Trophoblast cell (in vitro differentiated cells and primary cell): Measurements from ENCODE around the gene CAMSAP3.

Experiments
- DNase-seq, 2 donors: peaks; one replicate each; pipeline ENCODE4 v3.0.0-alpha.2; 2016
- H2AFZ ChIP-seq: 2 replicates; pipeline ENCODE4 v1.6.1; 2013; ENCODE audit warnings: low read length, moderate library complexity, mild to moderate bottlenecking; ENCODE audit not compliant: insufficient read depth, poor library complexity
- H2AK5ac ChIP-seq: 2 replicates; pipeline ENCODE4 v1.6.1; 2013; ENCODE audit warnings: mild to moderate bottlenecking, low read length
- H2BK120ac ChIP-seq: 2 replicates; pipeline ENCODE4 v1.6.1; 2013; ENCODE audit warnings: low read length, mild to moderate bottlenecking, moderate library complexity; ENCODE audit not compliant: insufficient read depth, poor library complexity
- H2BK12ac ChIP-seq: 2 replicates; pipeline ENCODE4 v1.6.1; 2013; ENCODE audit warnings: mild to moderate bottlenecking, low read length, moderate library complexity
- H2BK5ac ChIP-seq: 2 replicates; pipeline ENCODE4 v1.6.1; 2013; ENCODE audit warnings: low read length, low read depth, moderate library complexity, mild to moderate bottlenecking; ENCODE audit not compliant: poor library complexity
- H3K14ac ChIP-seq: 2 replicates; pipeline ENCODE4 v1.6.1; 2013; ENCODE audit warnings: mild to moderate bottlenecking, low read length
- H3K18ac ChIP-seq: 2 replicates; pipeline ENCODE4 v1.6.1; 2013; ENCODE audit warnings: mild to moderate bottlenecking, low read length
- H3K23ac ChIP-seq: 2 replicates; pipeline ENCODE4 v1.6.1; 2013; ENCODE audit warnings: low read length
- H3K27ac ChIP-seq: 2 replicates; pipeline ENCODE4 v1.5.1; 2013; ENCODE audit warnings: low read depth, mild to moderate bottlenecking, inconsistent platforms, low read length, moderate library complexity
- H3K27me3 ChIP-seq: 2 replicates; pipeline ENCODE4 v1.6.1; 2013; ENCODE audit warnings: inconsistent platforms, mild to moderate bottlenecking, low read length, moderate library complexity; ENCODE audit not compliant: insufficient read depth
- H3K36me3 ChIP-seq, 2 experiments: 1 replicate in 1 of 2; 2 replicates in 1 of 2; pipeline ENCODE4 v1.6.1; 2013; ENCODE audit warnings: low read length in 2 of 2, mild to moderate bottlenecking in 2 of 2, moderate library complexity in 1 of 2; ENCODE audit not compliant: insufficient read depth in 2 of 2, control insufficient read depth in 1 of 2
- H3K4ac ChIP-seq: 2 replicates; pipeline ENCODE4 v1.6.1; 2013; ENCODE audit warnings: low read depth, mild to moderate bottlenecking, low read length, moderate library complexity
- H3K4me1 ChIP-seq, 2 experiments: 1 replicate in 1 of 2; 2 replicates in 1 of 2; pipeline ENCODE4 v1.6.1; 2013; ENCODE audit warnings: low read length in 2 of 2, mild to moderate bottlenecking in 2 of 2, moderate library complexity in 1 of 2; ENCODE audit not compliant: insufficient read depth in 2 of 2, control insufficient read depth in 1 of 2
- H3K4me2 ChIP-seq: 2 replicates; pipeline ENCODE4 v1.6.1; 2013; ENCODE audit warnings: inconsistent platforms, mild to moderate bottlenecking, low read length, moderate library complexity
- H3K4me3 ChIP-seq: 2 replicates; pipeline ENCODE4 v1.5.1; 2013; ENCODE audit warnings: mild to moderate bottlenecking, low read depth, low read length, inconsistent platforms
- H3K79me1 ChIP-seq: one replicate; pipeline ENCODE4 v1.6.1; 2013; ENCODE audit warnings: low read length
- H3K79me2 ChIP-seq: 2 replicates; pipeline ENCODE4 v1.6.1; 2013; ENCODE audit warnings: low read length, mild to moderate bottlenecking; ENCODE audit not compliant: control insufficient read depth, insufficient read depth, poor library complexity
- H3K9ac ChIP-seq: 2 replicates; pipeline ENCODE4 v1.6.1; 2013; ENCODE audit warnings: mild to moderate bottlenecking, low read length
- H3K9me3 ChIP-seq: 2 replicates; pipeline ENCODE4 v1.6.1; 2013; ENCODE audit warnings: low read depth, mild to moderate bottlenecking, control low read depth, inconsistent platforms, low read length; ENCODE audit not compliant: insufficient read depth
- H4K12ac ChIP-seq: 2 replicates; pipeline ENCODE4 v1.6.1; 2013; ENCODE audit warnings: low read depth, mild to moderate bottlenecking, low read length, moderate library complexity
- H4K8ac ChIP-seq: 2 replicates; pipeline ENCODE4 v1.6.1; 2013; ENCODE audit warnings: low read depth, mild to moderate bottlenecking, low read length, moderate library complexity
- H4K91ac ChIP-seq: one replicate; pipeline ENCODE4 v1.6.1; 2013; ENCODE audit warnings: low read depth, mild to moderate bottlenecking, low read length, moderate library complexity
- WGBS: extraction: QIAGEN DNeasy Blood & Tissue Kit; methylation state at CpG from one replicate; pipeline ENCODE4 v1.1.7; 2013; ENCODE audit warnings: missing lambda C conversion rate; ENCODE audit not compliant: insufficient read length, insufficient coverage; ENCODE audit errors: extremely low coverage; 5-methylcytosine and 5-hydroxymethylcytosine counted together

The CAMSAP3 gene

DNA sequence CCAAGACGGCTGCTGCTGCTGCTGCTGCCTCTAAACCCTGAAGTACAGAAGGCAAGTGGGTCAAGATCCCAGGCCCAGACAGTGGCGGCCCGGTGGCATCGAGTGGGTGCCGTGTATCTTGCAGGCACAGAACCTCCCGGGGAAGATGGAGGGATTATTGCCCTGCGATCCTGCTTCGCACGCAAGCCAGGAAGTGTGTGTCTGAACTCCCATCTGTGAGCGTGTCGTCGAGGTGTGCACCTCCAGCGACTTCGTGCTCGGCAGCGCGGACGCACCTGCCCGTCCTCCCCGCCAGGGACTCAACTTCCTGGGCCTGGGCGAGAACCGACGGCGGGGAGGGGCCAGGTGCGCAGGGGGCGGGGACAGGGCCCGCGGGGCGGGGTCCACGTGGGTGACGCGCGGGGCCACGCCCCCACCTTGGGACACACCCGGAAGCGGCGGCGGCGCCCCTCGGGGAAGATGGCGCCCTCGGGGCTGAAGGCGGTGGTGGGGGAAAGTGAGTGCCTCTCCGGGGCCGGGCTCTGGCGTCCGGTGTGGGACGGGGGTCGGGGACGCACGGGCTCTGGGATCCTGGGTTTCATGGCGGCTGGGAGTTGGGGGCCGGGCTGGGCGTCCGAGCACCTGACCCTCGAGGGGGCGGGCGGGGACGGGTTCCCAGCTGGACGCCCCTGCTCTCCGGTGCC is 41.2 kb downstream of the CAMSAP3 start, which contains the start of gene STXBP2:
Gene STXBP2, plus strand, starts transcription at position 420 of the 683 bp plus-strand sequence. Its CDS starts 40 bp downstream, at position 460.
- peak within 1 kb of the TSS; percentile 9 for H2BK5ac ChIP-seq
- H3K27me3 ChIP-seq: no peaks in the 10 kb centered on the region
- H3K4ac ChIP-seq: peak within 1 kb of the TSS; percentile 57
- H3K18ac ChIP-seq: peak within 1 kb of the TSS; percentile 40
- H3K9me3 ChIP-seq: peaks cover 11% of the 10 kb centered on the region
- H2BK120ac ChIP-seq: peak within 1 kb of the TSS; percentile 36
- H3K79me2 ChIP-seq: peaks cover 7% of the 10 kb centered on the region
- H3K79me1 ChIP-seq: peaks cover 6% of the 10 kb centered on the region
- H3K4me3 ChIP-seq: peak within 1 kb of the TSS; percentile 84
- H4K8ac ChIP-seq: peak within 1 kb of the TSS; percentile 87
- H3K36me3 ChIP-seq: peaks cover 10 to 17% of the 10 kb centered on the region in 2 experiments
- H3K27ac ChIP-seq: no peak within 1 kb of the TSS
- peak within 1 kb of the TSS; percentile 70 for H4K91ac ChIP-seq
- H3K23ac ChIP-seq: no peak within 1 kb of the TSS
- H2AFZ ChIP-seq: no peak within 1 kb of the TSS
- H2AK5ac ChIP-seq: peak within 1 kb of the TSS; percentile 67
- peak within 1 kb of the TSS; percentile 84 for H4K12ac ChIP-seq
- H3K14ac ChIP-seq: peak within 1 kb of the TSS; percentile 20
- peak within 1 kb of the TSS; percentile 87 for H3K9ac ChIP-seq
- peak; percentile 79 to 91 for DNase-seq
- peaks cover 7 to 11% of the 10 kb centered on the region in 2 experiments for H3K4me1 ChIP-seq
- H3K4me2 ChIP-seq: peak within 1 kb of the TSS; percentile 89
- H2BK12ac ChIP-seq: no peak within 1 kb of the TSS
- WGBS: no CpG with 5 or more reads among the region's 61 CpGs

DNA sequence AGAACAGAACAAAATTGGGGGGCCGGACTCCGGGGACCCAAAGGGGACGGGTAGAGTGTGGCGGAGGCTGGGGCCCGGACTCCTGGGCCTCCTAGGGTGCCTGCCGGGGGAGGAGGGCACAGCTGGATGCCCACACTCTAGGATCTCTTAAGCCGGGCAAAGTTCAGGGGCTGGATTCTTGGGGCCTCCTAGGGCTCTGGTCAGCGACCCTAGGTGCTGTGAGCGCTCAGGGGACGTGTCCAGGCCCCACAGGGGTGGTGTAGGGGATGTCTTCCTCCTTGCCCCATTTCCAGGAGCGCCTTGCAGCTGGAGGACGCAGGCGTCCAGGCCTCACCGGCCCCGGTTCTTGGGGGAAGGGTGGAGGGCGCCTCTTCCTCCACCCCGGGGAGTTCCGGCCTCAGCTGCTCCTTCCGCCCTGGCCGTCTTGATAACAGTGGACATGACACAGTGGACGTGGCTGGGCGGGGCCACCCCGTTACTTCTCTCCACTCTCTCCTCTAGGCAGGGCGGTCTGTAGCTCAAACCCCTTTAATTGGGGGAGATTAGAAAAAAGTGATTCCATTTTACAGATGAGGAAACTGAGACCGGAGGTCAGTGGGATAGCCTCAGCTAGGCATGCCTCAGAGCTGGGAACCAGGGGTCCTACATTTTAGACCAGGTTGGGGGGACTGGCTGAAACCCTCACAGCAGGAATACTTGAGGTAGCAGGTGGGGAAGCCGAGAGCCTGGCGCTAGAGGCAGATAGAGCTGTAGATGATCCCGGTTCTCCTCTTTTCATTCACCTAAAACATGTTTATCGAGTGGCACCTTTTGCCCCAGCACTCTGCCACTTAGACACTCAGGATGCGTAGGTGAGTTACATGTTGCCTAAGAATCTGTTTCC is 42.0 kb downstream of the CAMSAP3 start:
- peaks cover 7 to 11% of the 10 kb centered on the region in 2 experiments for H3K4me1 ChIP-seq
- H4K8ac ChIP-seq: peak overlapping the region; percentile 87
- H2AK5ac ChIP-seq: peak overlapping the region; percentile 67
- peak overlapping the region; percentile 84 for H4K12ac ChIP-seq
- H2AFZ ChIP-seq: no peak overlapping the region
- no peaks in the 10 kb centered on the region for H3K27me3 ChIP-seq
- H3K4me2 ChIP-seq: peak overlapping the region; percentile 89
- H3K18ac ChIP-seq: peak overlapping the region; percentile 40
- H3K9ac ChIP-seq: peak overlapping the region; percentile 87
- peak overlapping the region; percentile 19 for H3K14ac ChIP-seq
- peaks cover 14 to 16% of the 10 kb centered on the region in 2 experiments for H3K36me3 ChIP-seq
- no peak overlapping the region for H3K27ac ChIP-seq
- H3K4ac ChIP-seq: peak overlapping the region; percentile 57
- H3K4me3 ChIP-seq: peak overlapping the region; percentile 84
- peaks cover 7% of the 10 kb centered on the region for H3K79me2 ChIP-seq
- peak overlapping the region; percentile 70 for H4K91ac ChIP-seq
- no peak overlapping the region for H2BK12ac ChIP-seq
- peaks cover 6% of the 10 kb centered on the region for H3K79me1 ChIP-seq
- H2BK5ac ChIP-seq: peak overlapping the region; percentile 9
- no peak overlapping the region for H3K23ac ChIP-seq
- WGBS: no CpG with 5 or more reads among the region's 30 CpGs
- H2BK120ac ChIP-seq: peak overlapping the region; percentile 36
- DNase-seq: peak; percentile 46 to 59
- H3K9me3 ChIP-seq: peaks cover 8% of the 10 kb centered on the region

DNA sequence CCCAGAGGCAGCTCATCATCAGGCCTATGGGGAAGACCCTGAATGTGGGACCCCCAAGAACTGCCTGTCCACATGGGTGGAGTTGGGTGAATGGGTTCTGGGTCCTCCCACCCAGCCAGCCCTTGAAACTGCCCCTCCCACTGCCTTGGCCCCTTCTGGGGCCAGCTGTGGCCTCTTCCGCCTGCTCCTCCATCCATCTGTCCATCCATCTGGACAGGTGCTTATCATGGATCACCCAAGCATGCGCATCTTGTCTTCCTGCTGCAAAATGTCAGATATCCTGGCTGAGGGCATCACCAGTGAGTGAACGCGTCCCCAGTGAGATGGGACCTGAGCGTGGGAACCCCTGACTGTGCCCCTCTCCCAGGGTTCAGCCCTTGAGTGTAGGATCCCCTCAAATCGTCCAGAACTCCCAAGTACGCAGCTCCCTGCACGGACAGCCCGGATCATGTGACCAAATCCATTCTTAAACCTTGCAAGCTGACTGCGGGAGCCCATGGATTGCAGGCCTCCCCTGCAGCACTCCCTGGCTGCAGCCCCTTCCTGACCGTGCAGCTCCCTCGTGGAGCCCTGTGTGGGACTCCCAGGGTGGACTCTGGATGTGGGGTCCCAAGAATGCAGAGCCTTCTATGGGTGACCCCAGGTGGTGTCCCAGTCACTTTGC is 43.3 kb downstream of the CAMSAP3 start:
- H3K36me3 ChIP-seq: peaks cover 17 to 18% of the 10 kb centered on the region in 2 experiments
- H2AK5ac ChIP-seq: no peak overlapping the region
- H3K79me1 ChIP-seq: peaks cover 6% of the 10 kb centered on the region
- peaks cover 8% of the 10 kb centered on the region for H3K9me3 ChIP-seq
- no peak overlapping the region for H3K9ac ChIP-seq
- no peak overlapping the region for H2BK120ac ChIP-seq
- H3K14ac ChIP-seq: no peak overlapping the region
- no peak for DNase-seq
- no peak overlapping the region for H4K12ac ChIP-seq
- no peak overlapping the region for H2BK12ac ChIP-seq
- no CpG with 5 or more reads among the region's 12 CpGs for WGBS
- H4K91ac ChIP-seq: no peak overlapping the region
- H3K27ac ChIP-seq: no peak overlapping the region
- no peak overlapping the region for H3K23ac ChIP-seq
- H4K8ac ChIP-seq: no peak overlapping the region
- no peaks in the 10 kb centered on the region for H3K27me3 ChIP-seq
- H3K4me2 ChIP-seq: no peak overlapping the region
- H3K79me2 ChIP-seq: peaks cover 7% of the 10 kb centered on the region
- no peak overlapping the region for H2BK5ac ChIP-seq
- no peak overlapping the region for H3K4ac ChIP-seq
- no peak overlapping the region for H3K4me3 ChIP-seq
- no peak overlapping the region for H2AFZ ChIP-seq
- peaks cover 7 to 11% of the 10 kb centered on the region in 2 experiments for H3K4me1 ChIP-seq
- H3K18ac ChIP-seq: no peak overlapping the region

DNA sequence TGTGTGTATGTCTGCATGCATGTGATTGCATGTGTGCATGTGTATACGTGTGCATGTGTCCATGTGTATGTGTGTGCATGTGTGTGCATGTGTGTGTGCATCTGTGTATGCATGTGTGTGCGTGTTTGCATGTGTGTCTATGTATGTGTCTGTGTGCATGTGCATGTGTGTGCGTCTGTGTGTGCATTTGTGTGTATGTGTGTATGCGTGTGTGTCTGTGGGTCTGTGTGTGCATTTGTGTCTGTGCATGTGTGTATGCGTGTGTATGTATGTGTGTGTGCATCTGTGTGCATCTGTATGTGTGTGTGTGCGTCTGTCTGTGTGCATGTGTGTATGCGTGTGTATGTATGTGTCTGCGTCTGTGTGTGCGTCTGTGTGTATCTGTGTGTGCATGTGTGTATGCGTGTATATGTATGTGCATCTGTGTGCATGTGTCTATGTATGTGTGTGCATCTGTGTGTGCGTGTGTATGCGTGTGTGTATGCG is 44.2 kb downstream of the CAMSAP3 start:
- DNase-seq: no peak

More for the DNA sequence above, 44.2 kb downstream of the CAMSAP3 start:
- peaks cover 7% of the 10 kb centered on the region for H3K79me2 ChIP-seq
- H2BK12ac ChIP-seq: no peak overlapping the region
- no CpG with 5 or more reads among the region's 13 CpGs for WGBS
- no peak overlapping the region for H2AFZ ChIP-seq
- H3K9ac ChIP-seq: no peak overlapping the region
- peaks cover 7 to 11% of the 10 kb centered on the region in 2 experiments for H3K4me1 ChIP-seq
- H4K91ac ChIP-seq: no peak overlapping the region
- H3K4me3 ChIP-seq: peak overlapping the region; percentile 5
- no peak overlapping the region for H2AK5ac ChIP-seq
- H3K4ac ChIP-seq: no peak overlapping the region
- H3K79me1 ChIP-seq: peaks cover 6% of the 10 kb centered on the region
- no peak overlapping the region for H3K27ac ChIP-seq
- peaks cover 24% of the 10 kb centered on the region in 2 experiments for H3K36me3 ChIP-seq
- H4K8ac ChIP-seq: no peak overlapping the region
- H3K23ac ChIP-seq: no peak overlapping the region
- H3K9me3 ChIP-seq: peaks cover 8% of the 10 kb centered on the region
- H3K27me3 ChIP-seq: no peaks in the 10 kb centered on the region
- H3K18ac ChIP-seq: no peak overlapping the region
- H3K14ac ChIP-seq: no peak overlapping the region
- no peak overlapping the region for H3K4me2 ChIP-seq
- no peak overlapping the region for H2BK5ac ChIP-seq
- no peak overlapping the region for H2BK120ac ChIP-seq
- H4K12ac ChIP-seq: no peak overlapping the region
